Measurements from ENCODE around the gene CBX8. TPM values are rescaled to one million over a fixed set of nuclear protein-coding genes. Genes with fewer than 3 reads are reported as not detected.

CBX8 gene
- total and polyA plus RNA-seq, 2 of the 8 experiments (the other 6 are each of a cell fraction or from before 2014, with no cell fraction given), result 0.09 to 2.1 TPM

- Histone ChIP-seq H3K14ac (ENCODE audit: insufficient read length) (no peak overlapping the region), H4K91ac (replicated peaks; ENCODE audit: insufficient read length, low read length) (no peak overlapping the region), H3K79me2 (ENCODE audit: control insufficient read depth in 1 of 2, insufficient read depth in 2 of 2, low read length in 2 of 2) (no peaks in the 10 kb centered on the region), H3K18ac (ENCODE audit: extremely low read depth, low read length) (no peak overlapping the region), H3K4me3 (ENCODE audit: extremely low read depth in 1 of 4, insufficient read depth in 2 of 4, low read depth in 3 of 4, low read length in 4 of 4) (peak overlapping the region in 2 of 4 experiments; percentile 19 to 49; a peak in 3 of 8 replicates), H3K23me2 (ENCODE audit: low read depth, low read length) (peaks cover 5% of the 10 kb centered on the region), H3K23ac (ENCODE audit: insufficient read length) (no peak overlapping the region), H2BK20ac (ENCODE audit: low read length) (no peak overlapping the region), H4K20me1 (replicated peaks in 1 of 2; ENCODE audit: control insufficient read depth in 1 of 2, insufficient read depth in 2 of 2, low read length in 2 of 2) (peaks cover 22 to 23% of the 10 kb centered on the region in 2 experiments), H3K27me3 (replicated peaks in 1 of 4; ENCODE audit: control insufficient read depth in 3 of 4, extremely low read depth in 1 of 4, insufficient read depth in 3 of 4, low read length in 3 of 4) (peaks cover 72 to 92% (median 86%) of the 10 kb centered on the region in 4 experiments), H2AFZ (ENCODE audit: low read length) (no peak overlapping the region), H2BK120ac (replicated peaks; ENCODE audit: low read depth, low read length) (no peak overlapping the region), H4K5ac (ENCODE audit: insufficient read length, low read depth, low read length) (no peak overlapping the region), H2BK5ac (ENCODE audit: low read depth, low read length) (no peak overlapping the region), H3K27ac (ENCODE audit: low read depth, low read length) (no peak overlapping the region), H2AK5ac (ENCODE audit: low read depth, low read length) (no peak overlapping the region), H3K36me3 (ENCODE audit: control insufficient read depth in 2 of 4, insufficient read depth in 4 of 4, low read length in 3 of 4) (peaks cover 0 to 17% (median 0%) of the 10 kb centered on the region in 4 experiments; a peak in 1 of 8 replicates), H4K8ac (ENCODE audit: extremely low read depth, insufficient read depth, low read length) (no peak overlapping the region), H2BK12ac (ENCODE audit: low read depth, low read length) (no peak overlapping the region), H3K79me1 (ENCODE audit: low read depth, low read length) (no peaks in the 10 kb centered on the region), H3K56ac (replicated peaks; ENCODE audit: insufficient read length, low read depth, low read length) (no peak overlapping the region), H2BK15ac (ENCODE audit: low read length) (no peak overlapping the region), H3K9me3 (ENCODE audit: insufficient read depth in 2 of 2, low read depth in 1 of 2, low read length in 1 of 2) (no peaks in the 10 kb centered on the region; a peak in 1 of 4 replicates), H3K4ac (replicated peaks; ENCODE audit: insufficient read length, low read depth, low read length) (no peak overlapping the region), H3K4me2 (ENCODE audit: insufficient read depth in 1 of 2, low read depth in 2 of 2, low read length in 2 of 2) (peak overlapping the region; percentile 63 to 80), H3K9ac (replicated peaks in 1 of 4; ENCODE audit: extremely low read depth in 1 of 4, low read depth in 3 of 4, low read length in 3 of 4) (no peak overlapping the region), H3K4me1 (replicated peaks in 1 of 4; ENCODE audit: control insufficient read depth in 3 of 4, insufficient read depth in 4 of 4, low read length in 3 of 4) (peaks cover 4 to 46% (median 35%) of the 10 kb centered on the region in 4 experiments)
- DNase-seq (ENCODE audit: low read depth in 1 of 2, low spot score in 2 of 2) (no peak), FAIRE-seq (no peak)
- TF ChIP-seq CHD2 (IDR thresholded peaks at IDR 0.05; ENCODE audit: low read length) (0 out of 2 replicates have a peak, but pooled peaks have one; percentile 27), RXRA (IDR thresholded peaks at IDR 0.05; ENCODE audit: insufficient read depth, low read depth, low read length) (no peak), SP1 (IDR thresholded peaks at IDR 0.05; ENCODE audit: low read depth, low read length) (peak; percentile 30; the same call in 1 of the 2 replicates)
- ChIA-PET POLR2A (ENCODE audit: partially characterized antibody) (interaction anchor here (1.0 to 6.0 kb wide), 11 partner anchors 9 to 200 kb away, joined by 3 to 49 read pairs (median 5); partner anchors contain the start of gene CBX4), CTCF (ENCODE audit: partially characterized antibody) (interaction anchor here (1.4 to 4.4 kb wide), 7 partner anchors 11 to 122 kb away, joined by 4 to 32 read pairs (median 8); no protein-coding TSS in a partner anchor)
- WGBS, 2 experiments (ENCODE audit: extremely low coverage in 1 of 2, insufficient coverage in 1 of 2, insufficient read length in 1 of 2, insufficient replicate concordance in 2 of 2, low coverage in 1 of 2, low lambda C conversion rate in 2 of 2, missing lambda C conversion rate in 1 of 2), result 6% methylated on average over 3 of the region's 3 CpGs; no CpG with 5 or more reads in 1 of the 2 experiments
These were observed 3.0 kb downstream of the CBX8 start for GRCh38 chr17:79793924-79794304.

All from H1 (cell line).